K562 (cell line): ENCODE results near the gene ENTREP3. TPM values are rescaled to one million over a fixed set of nuclear protein-coding genes. Genes with fewer than 3 reads are reported as not detected.

Experiments
- CHCHD3 ChIP-seq: fragments of 250-450 bp; sonication (Bioruptor Pico); IDR thresholded peaks from 2 replicates; pipeline ENCODE4 v2.1.2; 2022; ENCODE audit warnings: mild to moderate bottlenecking
- CTCF ChIP-seq, 3 experiments: IDR thresholded peaks in 2 of 3; conservative IDR thresholded peaks in 1 of 3; 2 replicates each; pipeline ENCODE4 v1.5.1; 2011 to 2012; ENCODE audit warnings: low read length in 3 of 3, mild to moderate bottlenecking in 3 of 3, control low read depth in 2 of 3, improper control_type of control experiment in 1 of 3, inconsistent platforms in 1 of 3, low read depth in 1 of 3, mixed read lengths in 1 of 3, moderate library complexity in 1 of 3; ENCODE audit not compliant: insufficient read depth in 2 of 3
- EHMT2 ChIP-seq: fragments of 450-650 bp; IDR thresholded peaks from 2 replicates; pipeline ENCODE4 v1.6.1; 2018; ENCODE audit warnings: antibody characterized with exemption
- ESRRA ChIP-seq: fragments of 450-650 bp; IDR thresholded peaks from 2 replicates; pipeline ENCODE4 v1.6.1; 2014; ENCODE audit warnings: low read depth, mild to moderate bottlenecking, moderate library complexity, borderline replicate concordance
- ETV1 ChIP-seq: fragments of 450-650 bp; conservative IDR thresholded peaks from 2 replicates; pipeline ENCODE4 v1.6.1; 2016; ENCODE audit warnings: missing genetic modification characterization, control low read depth, low read depth, missing compliant biosample characterization
- HMBOX1 ChIP-seq: sonication (generic); IDR thresholded peaks from 2 replicates; pipeline ENCODE4 v1.6.1; 2016
- HMG20B ChIP-seq: fragments of 250-450 bp; sonication (Bioruptor Pico); IDR thresholded peaks from 2 replicates; pipeline ENCODE4 v1.5.0; 2021; ENCODE audit warnings: mild to moderate bottlenecking
- HMGN3 ChIP-seq: IDR thresholded peaks from 2 replicates; pipeline ENCODE4 v1.6.1; 2011; ENCODE audit warnings: borderline replicate concordance, low read depth, mild to moderate bottlenecking, mixed read lengths, low read length; ENCODE audit not compliant: insufficient read length; ENCODE audit errors: extremely low read depth
- KLF10 ChIP-seq: fragments of 250-450 bp; sonication (Bioruptor Pico); IDR thresholded peaks from 2 replicates; pipeline ENCODE4 v1.6.1; 2021; ENCODE audit warnings: matching md5 sums
- MIER1 ChIP-seq: fragments of 450-650 bp; IDR thresholded peaks from 2 replicates; pipeline ENCODE4 v1.6.1; 2016; ENCODE audit warnings: antibody characterized with exemption, mild to moderate bottlenecking, low read depth
- RAD51 ChIP-seq: fragments of 450-650 bp; IDR thresholded peaks from 2 replicates; pipeline ENCODE4 v1.7.1; 2016; ENCODE audit warnings: low read depth, mild to moderate bottlenecking, borderline replicate concordance
- TCF7L2 ChIP-seq: fragments of 150-350 bp; IDR thresholded peaks from 2 replicates; pipeline ENCODE4 v1.6.1; 2016; ENCODE audit warnings: low read depth, mild to moderate bottlenecking, low read length, moderate library complexity
- ZFP36 ChIP-seq: fragments of 150-350 bp; IDR thresholded peaks from 2 replicates; pipeline ENCODE4 v1.6.1; 2018; ENCODE audit warnings: low read length, low read depth; ENCODE audit not compliant: partially characterized antibody
- ZNF253 ChIP-seq: fragments of 250-450 bp; sonication (Bioruptor Pico); conservative IDR thresholded peaks from 2 replicates; pipeline ENCODE4 v1.6.1; 2021; ENCODE audit warnings: mild to moderate bottlenecking
- ZNF384 ChIP-seq: IDR thresholded peaks from 2 replicates; pipeline ENCODE4 v1.6.1; 2012; ENCODE audit warnings: low read depth, low read length, improper control_type of control experiment
- ZNF586 ChIP-seq: fragments of 450-650 bp; formaldehyde crosslinking; conservative IDR thresholded peaks from 2 replicates; pipeline ENCODE4 v1.4.0; 2020; ENCODE audit warnings: mild to moderate bottlenecking, moderate library complexity
- polyA plus RNA-seq, 8 experiments: library from polyadenylated mRNA; depleted of rRNA in 4 of 8; stranded (reverse) in 5 of 8; unstranded in 3 of 8; fragments of >200 nt; fragmentation: Nextera tagmentation in 2 of 8; fragmentation: Illumina TruSeq in 1 of 8; extraction: Ambion mirVana in 2 of 8; extraction: Trizol in 1 of 8; gene quantifications; 2 replicates each; pipeline versions ENCODE4 v1.2.1 to v1.2.3, GENCODE V29; 2011 to 2014; ENCODE audit warnings: inconsistent platforms in 1 of 8, missing spikeins in 1 of 8
- total RNA-seq, 7 experiments: library from RNA; depleted of rRNA in 6 of 7; stranded (reverse); fragments of >200 nt in 6 of 7; fragmentation: Illumina TruSeq in 2 of 7; extraction: Trizol in 2 of 7; gene quantifications; 2 replicates each; pipeline versions ENCODE4 v1.2.1 to v1.2.3, GENCODE V29; 2011 to 2021; ENCODE audit warnings: low replicate concordance in 1 of 7
- TF ChIP-seq, protein P1 (sequence below), 2 experiments: fragments of 450-650 bp; formaldehyde crosslinking in 1 of 2; IDR thresholded peaks; 2 replicates each; pipeline versions ENCODE4 v1.4.0 to v1.6.1; 2014 to 2020; ENCODE audit warnings: mild to moderate bottlenecking in 2 of 2, borderline replicate concordance in 1 of 2, low read depth in 1 of 2

ENTREP3 gene
- total and polyA plus RNA-seq, 9 of the 15 experiments (the other 6 are each of a cell fraction or from before 2014, with no cell fraction given): 1.9 to 41.8 (median 5.9) TPM

GRCh38 chr1:155226188-155226909, 28.9 kb downstream of the ENTREP3 start (continued):
- TF ChIP-seq KLF10 (CRISPR knock-in tag): no peak
- TF ChIP-seq CHCHD3 (CRISPR knock-in tag): no peak
- TF ChIP-seq HMBOX1: peak; percentile 91
- TF ChIP-seq CTCF (IDR thresholded peaks at IDR 0.05 in 2 of 3, conservative IDR thresholded peaks at IDR 0.05 in 1 of 3; ENCODE audit: insufficient read depth in 2 of 3, low read depth in 1 of 3, low read length in 3 of 3): peak; percentile 80 to 91 (median 85)
- no peak for TF ChIP-seq RAD51
- no peak for TF ChIP-seq TCF7L2
- peak; percentile 43 for TF ChIP-seq ZFP36
- TF ChIP-seq HMG20B (CRISPR knock-in tag): no peak
- TF ChIP-seq EHMT2: no peak
- no peak for TF ChIP-seq ZNF586 (CRISPR knock-in tag)
- TF ChIP-seq ESRRA: peak; percentile 87
- no peak for TF ChIP-seq ZNF253 (CRISPR knock-in tag)
- no peak for TF ChIP-seq HMGN3
- TF ChIP-seq MIER1: no peak; the same call in 1 of the 2 replicates
- peak; percentile 74 for TF ChIP-seq ETV1
- TF ChIP-seq, protein P1, sequence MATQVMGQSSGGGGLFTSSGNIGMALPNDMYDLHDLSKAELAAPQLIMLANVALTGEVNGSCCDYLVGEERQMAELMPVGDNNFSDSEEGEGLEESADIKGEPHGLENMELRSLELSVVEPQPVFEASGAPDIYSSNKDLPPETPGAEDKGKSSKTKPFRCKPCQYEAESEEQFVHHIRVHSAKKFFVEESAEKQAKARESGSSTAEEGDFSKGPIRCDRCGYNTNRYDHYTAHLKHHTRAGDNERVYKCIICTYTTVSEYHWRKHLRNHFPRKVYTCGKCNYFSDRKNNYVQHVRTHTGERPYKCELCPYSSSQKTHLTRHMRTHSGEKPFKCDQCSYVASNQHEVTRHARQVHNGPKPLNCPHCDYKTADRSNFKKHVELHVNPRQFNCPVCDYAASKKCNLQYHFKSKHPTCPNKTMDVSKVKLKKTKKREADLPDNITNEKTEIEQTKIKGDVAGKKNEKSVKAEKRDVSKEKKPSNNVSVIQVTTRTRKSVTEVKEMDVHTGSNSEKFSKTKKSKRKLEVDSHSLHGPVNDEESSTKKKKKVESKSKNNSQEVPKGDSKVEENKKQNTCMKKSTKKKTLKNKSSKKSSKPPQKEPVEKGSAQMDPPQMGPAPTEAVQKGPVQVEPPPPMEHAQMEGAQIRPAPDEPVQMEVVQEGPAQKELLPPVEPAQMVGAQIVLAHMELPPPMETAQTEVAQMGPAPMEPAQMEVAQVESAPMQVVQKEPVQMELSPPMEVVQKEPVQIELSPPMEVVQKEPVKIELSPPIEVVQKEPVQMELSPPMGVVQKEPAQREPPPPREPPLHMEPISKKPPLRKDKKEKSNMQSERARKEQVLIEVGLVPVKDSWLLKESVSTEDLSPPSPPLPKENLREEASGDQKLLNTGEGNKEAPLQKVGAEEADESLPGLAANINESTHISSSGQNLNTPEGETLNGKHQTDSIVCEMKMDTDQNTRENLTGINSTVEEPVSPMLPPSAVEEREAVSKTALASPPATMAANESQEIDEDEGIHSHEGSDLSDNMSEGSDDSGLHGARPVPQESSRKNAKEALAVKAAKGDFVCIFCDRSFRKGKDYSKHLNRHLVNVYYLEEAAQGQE (IDR thresholded peaks at IDR 0.05; ENCODE audit: borderline replicate concordance): peak; percentile 77; the same call in 1 of the 2 replicates
- TF ChIP-seq, protein P1 (CRISPR knock-in tag; IDR thresholded peaks at IDR 0.05; ENCODE audit: low read depth): no peak
- 0 out of 2 replicates have a peak, but pooled peaks have one; percentile 20 for TF ChIP-seq ZNF384
